Gastrocnemius medialis (tissue), 4 donors: ENCODE results near the gene ARHGAP15. TPM values are rescaled to one million over a fixed set of nuclear protein-coding genes. Genes with fewer than 3 reads are reported as not detected.

Source experiments
- ATAC-seq, 2 donors: fragments of 150-250 bp; one replicate each; pipeline ENCODE4 v1.9.1; 2016
- DNase-seq, 2 donors: peaks; one replicate each; pipeline ENCODE4 v3.0.0-alpha.2; 2019
- H3K27ac ChIP-seq, 4 donors: fragments of 200-600 bp; sonication (generic); 1 replicate in 1 of 4; 2 replicates in 3 of 4; pipeline ENCODE4 v1.5.1; 2016 to 2018; ENCODE audit warnings: mild to moderate bottlenecking in 2 of 4, moderate library complexity in 1 of 4
- H3K27me3 ChIP-seq, 3 donors: fragments of 200-600 bp; sonication (generic) in 2 of 3; 1 replicate in 1 of 3; 2 replicates in 2 of 3; pipeline versions ENCODE4 v1.5.1 to v1.6.0; 2016 to 2019; ENCODE audit warnings: mild to moderate bottlenecking in 1 of 3, moderate library complexity in 1 of 3
- H3K36me3 ChIP-seq, 2 donors: fragments of 200-600 bp; sonication (generic) in 1 of 2; one replicate each; pipeline ENCODE4 v1.5.1; 2017 to 2018
- H3K4me1 ChIP-seq, 2 donors: fragments of 200-600 bp; sonication (generic) in 1 of 2; one replicate each; pipeline ENCODE4 v1.5.1; 2016 to 2017; ENCODE audit warnings: mild to moderate bottlenecking in 2 of 2
- H3K4me3 ChIP-seq, 4 donors: fragments of 200-600 bp; sonication (generic) in 3 of 4; 1 replicate in 1 of 4; 2 replicates in 3 of 4; pipeline ENCODE4 v1.5.1; 2016 to 2019; ENCODE audit warnings: mild to moderate bottlenecking in 2 of 4
- H3K9me3 ChIP-seq, 3 donors: fragments of 200-600 bp; sonication (generic) in 2 of 3; 1 replicate in 1 of 3; 2 replicates in 2 of 3; pipeline ENCODE4 v1.5.1; 2016 to 2019
- POLR2A ChIP-seq, 2 donors: fragments of 450-650 bp; IDR thresholded peaks; one replicate each; pipeline ENCODE4 v1.6.1; 2017; ENCODE audit warnings: antibody characterized with exemption in 2 of 2, mild to moderate bottlenecking in 2 of 2, moderate library complexity in 2 of 2
- in situ Hi-C, 4 donors: fragments of 200-750 bp; cut with MboI; loops; one replicate each; pipeline versions ENCODE4 v1.15.0 to v1.8.0; 2017; ENCODE audit warnings: low sequenced_read_pairs in 4 of 4
- intact Hi-C: fragments of 100-400 bp; cut with DNase I; formaldehyde crosslinking; loops from one replicate; pipeline ENCODE4 v1.15.1; 2023; ENCODE audit warnings: low total_unique reads
- total RNA-seq, 4 donors: library from RNA; depleted of rRNA; stranded (reverse); fragments of >200 nt; gene quantifications; one replicate each; pipeline versions ENCODE4 v1.1.0 to v1.2.3, GENCODE V29; 2016
- TF ChIP-seq, protein P1 (sequence below), 5 experiments: fragments of 450-650 bp in 3 of 5; fragments of 200-600 bp in 2 of 5; sonication (generic) in 2 of 5; IDR thresholded peaks in 4 of 5; conservative IDR thresholded peaks in 1 of 5; 1 replicate in 4 of 5; 2 replicates in 1 of 5; pipeline ENCODE4 v1.5.1; 2016 to 2019; ENCODE audit warnings: antibody characterized with exemption in 5 of 5, mild to moderate bottlenecking in 3 of 5, moderate library complexity in 3 of 5

ARHGAP15 gene
- total RNA-seq, 4 donors from 2014 or later, result 1.2 to 3.2 (median 1.3) TPM; not detected in 1

GRCh38 chr2:143186876-143187275 is 57.7 kb downstream of the ARHGAP15 start:
- H3K4me1 ChIP-seq, result no peaks in the 10 kb centered on the region
- H3K36me3 ChIP-seq, result no peaks in the 10 kb centered on the region
- in situ Hi-C loops, result no loop called here
- no peak overlapping the region for H3K27ac ChIP-seq
- H3K9me3 ChIP-seq, result no peaks in the 10 kb centered on the region
- no peak for ATAC-seq
- H3K4me3 ChIP-seq, result no peak overlapping the region
- H3K27me3 ChIP-seq, result no peaks in the 10 kb centered on the region
- TF ChIP-seq, protein P1, sequence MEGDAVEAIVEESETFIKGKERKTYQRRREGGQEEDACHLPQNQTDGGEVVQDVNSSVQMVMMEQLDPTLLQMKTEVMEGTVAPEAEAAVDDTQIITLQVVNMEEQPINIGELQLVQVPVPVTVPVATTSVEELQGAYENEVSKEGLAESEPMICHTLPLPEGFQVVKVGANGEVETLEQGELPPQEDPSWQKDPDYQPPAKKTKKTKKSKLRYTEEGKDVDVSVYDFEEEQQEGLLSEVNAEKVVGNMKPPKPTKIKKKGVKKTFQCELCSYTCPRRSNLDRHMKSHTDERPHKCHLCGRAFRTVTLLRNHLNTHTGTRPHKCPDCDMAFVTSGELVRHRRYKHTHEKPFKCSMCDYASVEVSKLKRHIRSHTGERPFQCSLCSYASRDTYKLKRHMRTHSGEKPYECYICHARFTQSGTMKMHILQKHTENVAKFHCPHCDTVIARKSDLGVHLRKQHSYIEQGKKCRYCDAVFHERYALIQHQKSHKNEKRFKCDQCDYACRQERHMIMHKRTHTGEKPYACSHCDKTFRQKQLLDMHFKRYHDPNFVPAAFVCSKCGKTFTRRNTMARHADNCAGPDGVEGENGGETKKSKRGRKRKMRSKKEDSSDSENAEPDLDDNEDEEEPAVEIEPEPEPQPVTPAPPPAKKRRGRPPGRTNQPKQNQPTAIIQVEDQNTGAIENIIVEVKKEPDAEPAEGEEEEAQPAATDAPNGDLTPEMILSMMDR (IDR thresholded peaks at IDR 0.05 in 4 of 5, conservative IDR thresholded peaks at IDR 0.05 in 1 of 5), result no peak
- TF ChIP-seq POLR2A (IDR thresholded peaks at IDR 0.05), result no peak
- intact Hi-C loops, result no loop called here
- DNase-seq, result no peak

DNA sequence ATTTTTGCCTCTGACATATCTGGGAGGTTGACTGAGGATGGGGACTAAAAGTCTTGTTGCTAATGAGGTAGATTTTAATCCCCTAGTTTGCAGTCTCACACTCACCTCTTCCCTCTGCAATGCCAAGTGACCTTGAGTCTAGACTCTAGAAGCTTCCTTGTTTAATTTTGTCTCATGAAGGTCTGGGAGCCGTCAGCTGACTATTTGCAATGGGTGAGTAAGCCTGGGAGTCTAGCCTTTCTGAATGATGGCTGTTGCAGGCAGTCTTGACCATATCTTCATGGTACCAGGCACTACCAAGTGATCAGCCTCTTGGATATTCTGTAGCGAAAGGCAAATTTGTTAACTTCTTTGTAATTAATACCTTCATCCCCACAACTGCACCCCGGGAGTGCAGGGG is 61.2 kb downstream of the ARHGAP15 start:
- TF ChIP-seq, protein P1 (IDR thresholded peaks at IDR 0.05 in 4 of 5, conservative IDR thresholded peaks at IDR 0.05 in 1 of 5), result no peak
- TF ChIP-seq POLR2A (IDR thresholded peaks at IDR 0.05), result no peak
- Histone ChIP-seq H3K9me3 (no peaks in the 10 kb centered on the region), H3K4me1 (no peaks in the 10 kb centered on the region), H3K4me3 (no peak overlapping the region), H3K27me3 (no peaks in the 10 kb centered on the region), H3K36me3 (no peaks in the 10 kb centered on the region), H3K27ac (no peak overlapping the region)
- no peak for ATAC-seq
- in situ Hi-C loops, result no loop called here
- no peak for DNase-seq
- intact Hi-C loops, result no loop called here

- no peak for ATAC-seq
- no peak overlapping the region for H3K4me3 ChIP-seq
- no peak overlapping the region for H3K27ac ChIP-seq
- TF ChIP-seq POLR2A (IDR thresholded peaks at IDR 0.05), result no peak
- TF ChIP-seq, protein P1 (IDR thresholded peaks at IDR 0.05 in 4 of 5, conservative IDR thresholded peaks at IDR 0.05 in 1 of 5), result no peak
- DNase-seq, result no peak
- no peaks in the 10 kb centered on the region for H3K27me3 ChIP-seq
- no peaks in the 10 kb centered on the region for H3K9me3 ChIP-seq
- no peaks in the 10 kb centered on the region for H3K36me3 ChIP-seq
- intact Hi-C loops (no loop called here), in situ Hi-C loops (no loop called here)
- H3K4me1 ChIP-seq, result no peaks in the 10 kb centered on the region
Observed at GRCh38 chr2:143192106-143192505, 62.9 kb downstream of the ARHGAP15 start.

DNA sequence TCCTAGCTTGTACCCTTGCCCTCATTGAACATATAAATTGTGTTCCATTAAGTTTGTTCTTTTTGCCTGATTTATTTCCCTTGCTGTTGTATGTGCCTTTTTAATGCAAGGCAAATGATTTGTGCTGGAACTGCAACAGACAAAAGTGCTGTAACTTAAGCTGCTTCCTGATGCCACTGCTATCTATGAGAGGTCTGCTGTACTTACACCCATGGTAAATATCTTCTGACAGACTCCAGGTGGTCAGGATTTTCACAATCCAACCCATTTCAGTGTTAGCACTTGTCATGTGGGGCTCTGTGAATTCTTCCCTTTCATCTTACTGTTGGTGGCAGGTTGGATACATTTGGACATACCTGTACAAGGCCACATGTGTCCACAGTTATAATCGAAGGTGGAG is 63.5 kb downstream of the ARHGAP15 start:
- H3K4me3 ChIP-seq, result no peak overlapping the region
- H3K27ac ChIP-seq, result no peak overlapping the region
- H3K36me3 ChIP-seq, result no peaks in the 10 kb centered on the region
- ATAC-seq (no peak), DNase-seq (no peak)
- TF ChIP-seq POLR2A (IDR thresholded peaks at IDR 0.05), result no peak
- TF ChIP-seq, protein P1 (IDR thresholded peaks at IDR 0.05 in 4 of 5, conservative IDR thresholded peaks at IDR 0.05 in 1 of 5), result no peak
- intact Hi-C loops (no loop called here), in situ Hi-C loops (no loop called here)
- no peaks in the 10 kb centered on the region for H3K4me1 ChIP-seq
- H3K27me3 ChIP-seq, result no peaks in the 10 kb centered on the region
- H3K9me3 ChIP-seq, result no peaks in the 10 kb centered on the region

- intact Hi-C loops (no loop called here), in situ Hi-C loops (no loop called here)
- Histone ChIP-seq H3K9me3 (no peaks in the 10 kb centered on the region), H3K36me3 (no peaks in the 10 kb centered on the region), H3K4me3 (no peak overlapping the region), H3K27ac (no peak overlapping the region), H3K27me3 (no peaks in the 10 kb centered on the region), H3K4me1 (no peaks in the 10 kb centered on the region)
- no peak for DNase-seq
- no peak for ATAC-seq
- TF ChIP-seq, protein P1 (IDR thresholded peaks at IDR 0.05 in 4 of 5, conservative IDR thresholded peaks at IDR 0.05 in 1 of 5), result no peak
- TF ChIP-seq POLR2A (IDR thresholded peaks at IDR 0.05), result no peak
Observed at GRCh38 chr2:143193121-143193520, 63.9 kb downstream of the ARHGAP15 start.
